Vagina (tissue), 2 donors: ENCODE data around the gene TSC22D1.

Experiments used
- CTCF ChIP-seq, 3 experiments: fragments of 450-650 bp in 2 of 3; fragments of 200-600 bp in 1 of 3; sonication (generic) in 1 of 3; IDR thresholded peaks; one replicate each; pipeline ENCODE4 v1.5.1; 2017 to 2019; ENCODE audit warnings: antibody characterized with exemption in 3 of 3, mild to moderate bottlenecking in 2 of 3, moderate library complexity in 2 of 3
- POLR2A ChIP-seq, 2 donors: fragments of 450-650 bp; IDR thresholded peaks; one replicate each; pipeline ENCODE4 v1.6.1; 2017; ENCODE audit warnings: antibody characterized with exemption in 2 of 2, mild to moderate bottlenecking in 2 of 2, moderate library complexity in 2 of 2

- TF ChIP-seq POLR2A (IDR thresholded peaks at IDR 0.05): no peak
- TF ChIP-seq CTCF (IDR thresholded peaks at IDR 0.05): no peak
Observed at GRCh38 chr13:44489751-44490150, 86.4 kb downstream of the TSC22D1 start.
